GM21723 (cell line): ENCODE data around the gene IGSF5.
"Not testable (repeated sequence)": the region's sequence is repeated elsewhere in the genome, so short reads cannot be mapped to it uniquely, and the experiment has no call there.

ENCODE experiments used
- ATAC-seq: cut with Tn5 transposase; IDR thresholded peaks from one replicate; pipeline ENCODE4 v1.9.1; 2021; ENCODE audit warnings: mild to moderate bottlenecking, moderate library complexity; ENCODE audit not compliant: unreplicated experiment

The IGSF5 gene

GRCh38 chr21:39737376-39738000, 7.5 kb upstream of the IGSF5 start:
- ATAC-seq = no peak

DNA sequence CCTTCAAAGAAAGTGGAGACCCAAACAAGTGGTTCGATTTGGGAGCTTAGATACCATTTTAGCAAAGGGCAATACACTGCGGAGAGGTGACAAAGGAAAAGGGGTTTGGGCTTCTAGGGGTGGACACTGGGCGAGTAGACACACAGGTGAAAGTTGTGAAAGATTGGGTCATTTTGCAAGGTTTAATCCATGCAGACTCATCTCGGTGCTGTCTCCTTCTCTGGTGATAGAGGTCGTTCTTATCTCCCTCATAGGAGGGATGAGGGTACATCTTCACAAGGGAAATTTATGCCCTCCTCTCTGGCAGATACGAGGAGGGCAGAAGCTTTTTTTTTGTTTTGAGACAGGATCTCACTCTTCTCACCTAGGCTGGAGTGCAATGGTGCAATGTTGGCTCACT, 6.4 kb upstream of the IGSF5 start:
- ATAC-seq = no peak

DNA sequence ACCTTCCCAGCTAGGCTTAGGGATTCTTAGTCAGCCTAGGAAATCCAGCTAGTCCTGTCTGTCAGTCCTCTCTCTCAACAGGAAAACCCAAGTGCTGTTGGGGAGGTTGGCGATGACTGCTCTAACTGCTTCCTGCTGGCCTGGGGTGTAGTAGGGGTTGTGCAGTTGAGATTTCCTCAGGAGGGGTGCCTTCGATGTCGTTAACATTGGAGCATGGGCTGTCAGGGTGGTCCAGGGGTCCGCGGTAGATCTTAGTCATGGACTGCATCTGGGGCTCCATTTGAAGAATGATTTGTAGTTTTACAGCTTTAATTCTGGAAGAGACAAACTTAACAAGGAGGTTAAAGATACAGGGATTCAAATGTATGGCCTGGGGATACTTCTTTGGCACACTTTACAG, 5.5 kb upstream of the IGSF5 start:
- not testable (repeated sequence) for ATAC-seq

- not testable (repeated sequence) for ATAC-seq
These were observed 2.4 kb upstream of the IGSF5 start for GRCh38 chr21:39742561-39742960.

DNA sequence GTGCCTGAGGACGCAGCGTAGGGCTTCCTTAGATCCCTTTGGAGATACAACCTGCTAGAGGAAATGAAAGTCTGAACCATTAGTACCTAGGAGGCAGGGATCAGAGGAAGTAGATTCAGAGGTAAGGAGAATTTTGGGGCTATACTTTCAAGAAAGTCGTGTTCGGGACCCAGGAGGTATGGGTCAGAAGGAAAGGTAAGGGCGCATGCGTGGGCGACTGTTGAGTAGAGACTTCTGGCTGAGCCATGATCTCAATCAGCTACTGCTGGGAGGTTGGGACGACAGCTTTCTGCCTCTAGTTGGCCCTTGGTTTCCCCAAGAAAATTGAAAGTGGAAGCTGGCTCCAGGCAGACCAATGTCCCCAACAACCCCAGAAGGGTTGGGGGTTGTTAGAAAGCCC, 349 bp downstream of the IGSF5 start:
- not testable (repeated sequence) for ATAC-seq

DNA sequence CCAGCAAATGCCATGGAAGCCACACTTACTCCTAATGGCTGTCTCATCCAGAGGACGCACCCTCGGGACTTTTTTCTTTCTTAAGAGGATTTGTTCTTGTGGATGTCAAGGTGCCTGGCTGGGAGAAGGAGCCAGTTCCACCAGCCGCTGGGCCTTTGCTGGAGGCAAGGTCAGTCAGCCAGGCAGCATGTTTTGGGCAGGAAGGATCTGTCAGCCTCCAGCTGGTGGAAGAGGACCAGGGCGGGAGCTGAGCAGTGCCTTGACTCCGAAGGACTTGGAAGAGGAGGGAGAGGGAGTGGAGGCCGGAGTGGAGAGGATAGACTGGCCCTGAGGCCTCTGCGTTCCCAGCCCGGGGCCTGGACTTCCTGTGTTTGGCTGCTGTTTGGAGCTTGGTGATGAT, 5.7 kb downstream of the IGSF5 start:
- no peak for ATAC-seq

DNA sequence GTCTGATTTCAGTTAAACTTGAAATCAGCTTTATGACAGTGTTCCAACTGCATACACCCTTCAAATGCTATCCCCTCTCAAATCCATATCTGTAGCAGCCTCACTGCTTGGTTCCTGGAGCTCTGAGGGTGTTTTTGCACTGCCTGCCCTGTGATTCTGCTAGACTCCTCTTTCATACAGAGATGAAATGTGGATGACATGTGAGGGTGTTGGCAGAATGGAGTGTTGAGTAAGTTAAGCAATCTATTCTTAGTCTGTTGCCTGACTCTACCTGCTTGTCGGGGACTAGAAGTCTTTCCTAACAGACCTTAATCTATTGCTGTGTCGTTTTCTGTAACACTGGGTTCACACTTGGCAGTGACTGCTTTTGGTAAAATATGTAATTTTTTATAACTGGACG, 9.8 kb downstream of the IGSF5 start:
- no peak for ATAC-seq

- no peak for ATAC-seq
These were observed 11.3 kb downstream of the IGSF5 start for GRCh38 chr21:39756285-39756684.

GRCh38 chr21:39763272-39763970, 18.4 kb downstream of the IGSF5 start:
- no peak for ATAC-seq

DNA sequence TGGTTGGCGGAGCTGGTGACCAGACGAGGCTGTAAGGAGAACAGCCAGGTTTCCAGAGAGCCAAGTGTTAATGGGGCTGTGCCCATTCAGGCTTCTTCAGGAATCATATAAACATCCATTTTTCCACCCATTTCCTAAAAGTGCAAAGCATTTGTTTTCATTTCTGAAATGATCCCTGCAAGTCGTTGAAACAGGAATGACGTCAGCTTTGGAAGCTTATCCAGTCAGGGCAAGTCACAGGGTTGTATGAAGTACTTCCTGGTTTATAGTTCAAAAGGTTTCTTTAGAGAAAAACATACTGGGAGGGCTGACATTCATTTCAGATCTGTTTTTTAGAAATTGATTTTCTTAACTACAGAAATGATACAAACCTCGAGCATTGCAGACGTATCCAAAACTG, 29.2 kb downstream of the IGSF5 start:
- ATAC-seq = no peak

GRCh38 chr21:39775816-39776215, 30.8 kb downstream of the IGSF5 start:
- ATAC-seq = no peak

DNA sequence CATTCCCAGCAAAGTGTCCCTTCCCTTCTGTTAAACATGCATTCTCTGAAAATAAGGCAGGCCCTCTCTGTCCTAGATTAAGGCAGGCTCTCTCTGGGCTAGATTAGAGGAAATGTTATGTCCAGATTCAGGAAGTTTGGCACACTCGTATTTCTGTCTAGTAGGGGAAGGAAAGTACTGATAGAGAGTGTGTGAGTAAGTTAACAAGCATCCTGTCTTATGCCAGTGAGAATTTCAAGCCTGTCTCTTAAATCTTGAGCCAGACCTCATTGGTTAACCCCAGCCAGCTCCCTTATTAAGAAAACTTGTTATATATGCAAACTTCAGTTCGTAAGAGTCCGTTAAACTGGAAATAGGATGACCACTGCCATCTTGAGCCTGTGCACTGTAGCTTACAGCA, 31.6 kb downstream of the IGSF5 start:
- ATAC-seq = no peak

- ATAC-seq = no peak
These were observed 36.3 kb downstream of the IGSF5 start for GRCh38 chr21:39781331-39781730.

GRCh38 chr21:39788383-39788782, 43.4 kb downstream of the IGSF5 start:
- no peak for ATAC-seq

DNA sequence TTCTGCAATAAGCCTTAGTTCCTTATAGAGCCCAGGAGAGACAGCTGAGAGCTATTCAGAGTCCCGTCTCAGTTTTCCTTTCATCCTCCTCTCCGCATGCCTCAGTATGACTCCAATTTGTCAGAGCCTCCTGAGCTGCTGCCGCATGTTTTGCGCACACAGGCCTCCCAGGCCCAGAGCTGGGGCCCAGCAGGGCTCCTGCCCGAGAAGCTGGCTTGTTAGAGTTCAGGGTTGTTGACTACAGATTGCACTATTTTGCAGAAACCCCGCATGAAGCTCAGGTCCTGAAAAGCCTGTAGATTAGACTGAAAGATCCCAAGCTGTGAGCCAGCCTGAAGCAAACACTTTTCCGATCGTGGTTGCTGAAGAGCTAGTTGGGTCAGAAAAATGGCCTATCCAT, 51.5 kb downstream of the IGSF5 start:
- ATAC-seq = no peak

DNA sequence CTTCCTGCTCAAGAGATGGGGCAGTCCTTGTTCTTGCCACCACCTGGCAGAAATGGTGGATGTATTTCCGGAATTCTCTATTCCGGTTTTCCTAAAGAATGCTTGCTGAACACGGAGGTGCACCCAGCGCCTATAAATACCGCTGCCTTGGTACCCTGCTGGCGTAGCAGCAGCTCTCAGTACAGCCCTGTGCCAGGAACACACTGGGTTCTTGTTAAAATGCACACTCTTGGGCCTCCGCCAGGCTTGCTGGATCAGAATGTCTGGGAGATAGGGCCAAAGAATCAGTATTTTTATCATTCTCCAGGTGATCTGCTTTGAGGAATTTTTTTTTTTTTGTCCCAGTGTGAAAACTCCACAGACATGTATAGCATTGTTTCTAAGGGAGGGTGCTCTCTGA, 54.2 kb downstream of the IGSF5 start:
- no peak for ATAC-seq

DNA sequence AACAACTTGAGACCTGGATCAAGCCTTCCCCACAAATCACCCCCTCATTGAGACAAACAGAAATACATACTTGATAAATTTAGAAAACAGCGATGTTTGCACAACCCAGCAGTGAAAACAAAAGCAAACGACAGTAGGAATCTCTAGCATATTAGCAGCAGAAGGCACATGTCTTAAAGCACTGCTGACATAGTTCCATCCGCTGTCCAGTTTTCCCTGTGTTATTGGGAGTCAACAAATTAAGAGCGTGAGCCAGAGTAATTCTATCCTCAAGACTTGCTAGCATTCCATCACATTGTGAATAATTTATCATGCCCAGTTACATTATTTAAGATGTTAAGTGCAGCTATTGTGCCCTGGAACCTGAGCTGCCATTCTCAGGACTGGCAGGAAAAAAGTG, 55.3 kb downstream of the IGSF5 start:
- ATAC-seq = no peak

- no peak for ATAC-seq
These were observed 57.2 kb downstream of the IGSF5 start for GRCh38 chr21:39802217-39802616.

DNA sequence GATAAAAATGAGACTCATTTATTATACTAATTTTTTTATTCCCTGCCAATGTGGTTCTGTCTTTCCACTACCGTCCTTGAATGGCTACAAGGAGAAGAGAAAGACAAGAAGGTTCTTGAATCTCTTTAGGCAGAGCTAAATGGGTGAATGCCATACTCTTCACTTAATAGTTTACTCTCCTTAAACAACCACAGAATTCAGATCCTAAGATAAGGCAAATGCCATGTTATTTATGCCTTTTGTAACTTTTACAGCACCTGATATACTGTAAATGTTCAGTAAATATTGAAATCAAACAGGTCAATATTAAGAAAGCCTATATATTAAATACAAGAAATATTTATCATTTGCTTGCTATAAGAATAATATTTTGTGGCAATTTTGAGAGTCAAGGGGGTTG, 58.4 kb downstream of the IGSF5 start:
- no peak for ATAC-seq

DNA sequence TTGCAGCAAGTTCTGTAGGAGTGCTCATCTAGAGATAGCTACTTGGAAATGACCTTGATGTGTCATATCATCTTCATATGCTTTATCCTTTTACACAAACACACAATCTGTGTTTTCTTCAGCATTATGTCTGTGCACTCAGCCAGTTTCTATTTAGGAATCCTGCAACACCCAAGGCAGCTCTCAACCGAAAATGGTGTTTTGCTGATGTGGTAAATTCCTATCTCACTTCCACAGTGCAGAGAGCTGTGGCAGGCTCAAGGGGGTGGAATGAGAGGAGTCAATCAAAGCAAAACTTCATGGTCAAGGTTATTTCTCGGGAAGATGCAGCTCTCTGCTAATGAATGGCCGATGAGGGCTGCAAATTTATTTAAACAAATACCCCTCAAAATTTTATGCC, 59.3 kb downstream of the IGSF5 start:
- no peak for ATAC-seq

DNA sequence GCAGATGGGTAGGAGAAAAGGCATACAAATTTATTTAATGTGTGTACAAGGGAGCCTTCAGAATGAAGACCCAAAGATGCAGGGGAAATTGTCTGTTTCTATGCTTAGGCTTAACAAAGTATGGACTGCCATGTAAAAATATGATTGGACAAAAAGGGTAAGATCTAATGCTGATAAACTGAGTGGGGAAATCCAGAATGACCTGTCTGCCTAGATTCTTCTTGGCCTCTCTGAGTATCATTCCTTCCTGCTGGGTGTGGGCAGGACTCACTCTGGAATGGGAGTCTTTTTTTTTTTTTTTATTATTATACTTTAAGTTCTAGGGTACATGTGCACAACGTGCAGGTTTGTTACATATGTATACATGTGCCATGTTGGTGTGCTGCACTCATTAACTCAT, 61.0 kb downstream of the IGSF5 start:
- ATAC-seq = no peak

- ATAC-seq = no peak
These were observed 62.8 kb downstream of the IGSF5 start for GRCh38 chr21:39807738-39808137.

GRCh38 chr21:39809936-39810335, 65.0 kb downstream of the IGSF5 start:
- ATAC-seq = no peak
